Ascending aorta (tissue), 2 donors: Measurements from ENCODE around the gene TARS3. TPM values are rescaled to one million over a fixed set of nuclear protein-coding genes. Genes with fewer than 3 reads are reported as not detected.
"Not testable (repeated sequence)": the region's sequence is repeated elsewhere in the genome, so short reads cannot be mapped to it uniquely, and the experiment has no call there.

Experiments used
- DNase-seq, 2 donors: peaks; one replicate each; pipeline ENCODE4 v3.0.0-alpha.2; 2019; ENCODE audit warnings: low spot score in 2 of 2
- H3K27ac ChIP-seq, 2 donors: fragments of 200-600 bp; sonication (generic); one replicate each; pipeline ENCODE4 v1.5.1; 2016 to 2017; ENCODE audit warnings: mild to moderate bottlenecking in 1 of 2
- H3K27me3 ChIP-seq: fragments of 200-600 bp; sonication (generic); one replicate; pipeline ENCODE4 v1.5.1; 2017
- H3K36me3 ChIP-seq, 2 donors: fragments of 200-600 bp; sonication (generic); one replicate each; pipeline ENCODE4 v1.5.1; 2016
- H3K4me1 ChIP-seq, 2 donors: fragments of 200-600 bp; sonication (generic); one replicate each; pipeline ENCODE4 v1.5.1; 2016 to 2017; ENCODE audit warnings: mild to moderate bottlenecking in 1 of 2
- H3K4me3 ChIP-seq, 2 donors: fragments of 200-600 bp; sonication (generic); one replicate each; pipeline ENCODE4 v1.5.1; 2016 to 2017; ENCODE audit warnings: mild to moderate bottlenecking in 1 of 2
- H3K9me3 ChIP-seq, 2 donors: fragments of 200-600 bp; sonication (generic); one replicate each; pipeline ENCODE4 v1.5.1; 2016
- intact Hi-C: fragments of 100-400 bp; cut with DNase I; formaldehyde crosslinking; loops from one replicate; pipeline ENCODE4 v1.15.1; 2023
- total RNA-seq: library from RNA; depleted of rRNA; stranded (reverse); fragments of >200 nt; gene quantifications from one replicate; pipeline ENCODE4 v1.1.0, GENCODE V29; 2016
- TF ChIP-seq, protein P1 (sequence below), 3 experiments: fragments of 200-600 bp in 2 of 3; fragments of 450-650 bp in 1 of 3; sonication (generic) in 2 of 3; IDR thresholded peaks; one replicate each; pipeline ENCODE4 v1.5.1; 2016 to 2019; ENCODE audit warnings: antibody characterized with exemption in 3 of 3, mild to moderate bottlenecking in 1 of 3, moderate library complexity in 1 of 3

The TARS3 gene
- total RNA-seq, 1 donor from 2014 or later: 39.5 TPM

- TF ChIP-seq, protein P1, sequence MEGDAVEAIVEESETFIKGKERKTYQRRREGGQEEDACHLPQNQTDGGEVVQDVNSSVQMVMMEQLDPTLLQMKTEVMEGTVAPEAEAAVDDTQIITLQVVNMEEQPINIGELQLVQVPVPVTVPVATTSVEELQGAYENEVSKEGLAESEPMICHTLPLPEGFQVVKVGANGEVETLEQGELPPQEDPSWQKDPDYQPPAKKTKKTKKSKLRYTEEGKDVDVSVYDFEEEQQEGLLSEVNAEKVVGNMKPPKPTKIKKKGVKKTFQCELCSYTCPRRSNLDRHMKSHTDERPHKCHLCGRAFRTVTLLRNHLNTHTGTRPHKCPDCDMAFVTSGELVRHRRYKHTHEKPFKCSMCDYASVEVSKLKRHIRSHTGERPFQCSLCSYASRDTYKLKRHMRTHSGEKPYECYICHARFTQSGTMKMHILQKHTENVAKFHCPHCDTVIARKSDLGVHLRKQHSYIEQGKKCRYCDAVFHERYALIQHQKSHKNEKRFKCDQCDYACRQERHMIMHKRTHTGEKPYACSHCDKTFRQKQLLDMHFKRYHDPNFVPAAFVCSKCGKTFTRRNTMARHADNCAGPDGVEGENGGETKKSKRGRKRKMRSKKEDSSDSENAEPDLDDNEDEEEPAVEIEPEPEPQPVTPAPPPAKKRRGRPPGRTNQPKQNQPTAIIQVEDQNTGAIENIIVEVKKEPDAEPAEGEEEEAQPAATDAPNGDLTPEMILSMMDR (IDR thresholded peaks at IDR 0.05): no peak
- Histone ChIP-seq H3K27me3 (no peaks in the 10 kb centered on the region), H3K4me3 (no peak overlapping the region), H3K4me1 (no peaks in the 10 kb centered on the region), H3K27ac (no peak overlapping the region), H3K9me3 (no peaks in the 10 kb centered on the region), H3K36me3 (peaks cover 12 to 35% of the 10 kb centered on the region in 2 donors)
- intact Hi-C loops: no loop called here
- no peak for DNase-seq
Observed at GRCh38 chr15:101637919-101638318, 86.4 kb downstream of the TARS3 start.

DNA sequence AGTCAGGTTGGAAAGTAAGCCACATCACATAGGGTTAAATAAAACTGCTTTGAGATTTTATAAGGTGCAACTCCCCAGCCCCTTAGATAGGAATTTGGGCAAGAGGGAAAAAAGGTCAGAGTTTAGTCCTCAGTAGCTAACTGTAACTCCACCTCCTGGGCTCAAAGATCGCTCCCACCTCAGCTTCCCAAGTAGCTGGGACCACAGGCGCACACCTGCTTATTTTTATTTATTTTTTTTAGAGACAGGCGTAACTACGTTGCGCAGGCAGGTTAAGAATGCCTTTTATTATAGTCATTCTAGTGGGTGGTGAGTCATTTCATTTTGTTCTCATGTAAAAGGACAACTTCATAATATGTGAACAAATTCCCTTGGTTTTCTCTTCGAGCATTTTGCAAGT, 86.8 kb downstream of the TARS3 start:
- no peak overlapping the region for H3K4me3 ChIP-seq
- no peak overlapping the region for H3K27ac ChIP-seq
- TF ChIP-seq, protein P1 (IDR thresholded peaks at IDR 0.05): no peak
- H3K9me3 ChIP-seq: no peaks in the 10 kb centered on the region
- H3K36me3 ChIP-seq: peaks cover 16 to 33% of the 10 kb centered on the region in 2 donors
- intact Hi-C loops: no loop called here
- DNase-seq: no peak
- no peaks in the 10 kb centered on the region for H3K4me1 ChIP-seq
- no peaks in the 10 kb centered on the region for H3K27me3 ChIP-seq

GRCh38 chr15:101637038-101637437, 87.2 kb downstream of the TARS3 start:
- Histone ChIP-seq H3K9me3 (no peaks in the 10 kb centered on the region), H3K27me3 (no peaks in the 10 kb centered on the region), H3K4me1 (no peaks in the 10 kb centered on the region), H3K27ac (no peak overlapping the region), H3K4me3 (no peak overlapping the region), H3K36me3 (peaks cover 16 to 29% of the 10 kb centered on the region in 2 donors)
- intact Hi-C loops: no loop called here
- TF ChIP-seq, protein P1 (IDR thresholded peaks at IDR 0.05): no peak
- DNase-seq: no peak

GRCh38 chr15:101635944-101636727, 88.1 kb downstream of the TARS3 start:
- H3K36me3 ChIP-seq: peaks cover 16 to 25% of the 10 kb centered on the region in 2 donors
- H3K27me3 ChIP-seq: no peaks in the 10 kb centered on the region
- no peaks in the 10 kb centered on the region for H3K4me1 ChIP-seq
- TF ChIP-seq, protein P1 (IDR thresholded peaks at IDR 0.05): no peak
- H3K27ac ChIP-seq: no peak overlapping the region
- no peak for DNase-seq
- intact Hi-C loops: no loop called here
- H3K9me3 ChIP-seq: no peaks in the 10 kb centered on the region
- H3K4me3 ChIP-seq: no peak overlapping the region

DNA sequence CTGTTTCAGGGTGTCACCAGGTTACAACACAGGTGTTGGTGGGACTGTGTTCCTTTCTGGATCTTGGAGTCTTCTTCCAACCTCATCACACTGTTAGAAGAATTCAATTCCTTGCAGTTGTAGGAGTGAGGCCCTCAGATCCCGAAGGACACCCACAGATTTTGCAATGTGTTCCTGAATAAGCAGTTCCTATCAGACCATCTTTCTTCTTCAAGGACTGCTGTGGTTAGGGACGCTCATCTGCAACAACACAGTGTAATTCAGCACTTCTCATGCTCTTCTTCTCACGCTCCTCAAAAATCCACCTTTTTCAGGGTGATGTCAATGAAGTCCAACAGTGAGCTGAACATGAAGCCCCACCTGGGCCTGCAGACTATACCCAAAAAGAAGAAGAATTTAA, 90.9 kb downstream of the TARS3 start:
- H3K36me3 ChIP-seq: peaks cover under 1 to 7% of the 10 kb centered on the region in 2 donors
- H3K4me1 ChIP-seq: no peaks in the 10 kb centered on the region
- no peak overlapping the region for H3K4me3 ChIP-seq
- H3K27ac ChIP-seq: no peak overlapping the region
- H3K27me3 ChIP-seq: no peaks in the 10 kb centered on the region
- no peaks in the 10 kb centered on the region for H3K9me3 ChIP-seq
- intact Hi-C loops: no loop called here
- TF ChIP-seq, protein P1 (IDR thresholded peaks at IDR 0.05): no peak
- no peak for DNase-seq

DNA sequence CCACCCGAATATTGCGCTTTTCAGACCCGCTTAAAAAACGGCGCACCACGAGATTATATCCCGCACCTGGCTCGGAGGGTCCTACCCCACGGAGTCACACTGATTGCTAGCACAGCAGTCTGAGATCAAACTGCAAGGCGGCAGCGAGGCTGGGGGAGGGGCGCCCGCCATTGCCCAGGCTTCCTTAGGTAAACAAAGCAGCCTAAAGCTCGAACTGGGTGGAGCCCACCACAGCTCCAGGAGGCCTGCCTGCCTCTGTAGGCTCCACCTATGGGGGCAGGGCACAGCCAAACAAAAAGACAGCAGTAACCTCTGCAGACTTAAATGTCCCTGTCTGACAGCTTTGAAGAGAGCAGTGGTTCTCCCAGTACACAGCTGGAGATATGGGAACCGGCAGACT, 97.5 kb downstream of the TARS3 start:
- H3K27ac ChIP-seq, H3K4me1 ChIP-seq, H3K27me3 ChIP-seq, H3K4me3 ChIP-seq, intact Hi-C loops, DNase-seq, H3K36me3 ChIP-seq, H3K9me3 ChIP-seq: not testable (repeated sequence)
